ENCODE results near the gene RSF1.
"Not testable (repeated sequence)": the region's sequence is repeated elsewhere in the genome, so short reads cannot be mapped to it uniquely, and the experiment has no call there.

Gene RSF1

DNA sequence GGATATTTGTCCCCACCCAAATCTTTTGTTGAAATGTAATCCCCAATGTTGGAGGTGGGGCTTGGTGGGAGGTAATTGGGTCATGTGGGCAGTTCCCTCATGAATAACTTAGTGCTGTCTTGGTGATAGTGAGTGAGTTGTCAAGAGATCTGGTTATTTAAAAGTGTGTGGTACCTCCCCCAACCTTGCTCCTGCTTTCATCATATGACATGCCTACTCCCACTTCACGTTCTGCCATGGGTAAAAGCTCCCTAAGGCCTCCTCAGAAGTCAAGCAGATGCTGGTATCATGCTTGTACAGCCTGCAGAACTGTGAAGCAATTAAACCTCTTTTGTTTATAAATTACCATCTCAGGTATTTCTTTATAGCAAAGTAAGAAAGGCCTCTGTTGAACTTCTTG is 31.0 kb upstream of the RSF1 start:
- Histone ChIP-seq H3K23ac (ENCODE audit: low read length) (no peak overlapping the region), H2BK120ac (ENCODE audit: insufficient read depth, low read length, poor library complexity) (no peak overlapping the region), H2AK5ac (ENCODE audit: low read length) (no peak overlapping the region), H2BK5ac (ENCODE audit: low read depth, low read length, poor library complexity) (no peak overlapping the region), H3K27ac (ENCODE audit: low read depth, low read length) (no peak overlapping the region), H3K27me3 (ENCODE audit: insufficient read depth, low read length) (no peaks in the 10 kb centered on the region), H3K4ac (ENCODE audit: low read depth, low read length) (no peak overlapping the region), H3K9me3 (ENCODE audit: insufficient read depth, low read depth, low read length) (peaks cover 15% of the 10 kb centered on the region), H3K79me1 (ENCODE audit: low read length) (no peaks in the 10 kb centered on the region), H4K12ac (ENCODE audit: low read depth, low read length) (no peak overlapping the region), H2BK12ac (ENCODE audit: low read length) (no peak overlapping the region), H3K18ac (ENCODE audit: low read length) (no peak overlapping the region), H4K91ac (ENCODE audit: low read depth, low read length) (no peak overlapping the region), H4K8ac (ENCODE audit: low read depth, low read length) (no peak overlapping the region), H3K36me3 (ENCODE audit: control insufficient read depth in 1 of 2, insufficient read depth in 2 of 2, low read length in 2 of 2) (peaks cover 12 to 17% of the 10 kb centered on the region in 2 experiments), H3K4me1 (ENCODE audit: control insufficient read depth in 1 of 2, insufficient read depth in 2 of 2, low read length in 2 of 2) (no peaks in the 10 kb centered on the region), H3K79me2 (ENCODE audit: control insufficient read depth, insufficient read depth, low read length, poor library complexity) (no peaks in the 10 kb centered on the region), H3K14ac (ENCODE audit: low read length) (no peak overlapping the region), H3K9ac (ENCODE audit: low read length) (no peak overlapping the region), H2AFZ (ENCODE audit: insufficient read depth, low read length, poor library complexity) (no peak overlapping the region), H3K4me2 (ENCODE audit: low read length) (no peak overlapping the region), H3K4me3 (ENCODE audit: low read depth, low read length) (no peak overlapping the region)
- no CpG with 5 or more reads among the region's 1 CpG for WGBS (ENCODE audit: extremely low coverage, insufficient coverage, insufficient read length)
- peak; percentile 56 to 78 for DNase-seq

DNA sequence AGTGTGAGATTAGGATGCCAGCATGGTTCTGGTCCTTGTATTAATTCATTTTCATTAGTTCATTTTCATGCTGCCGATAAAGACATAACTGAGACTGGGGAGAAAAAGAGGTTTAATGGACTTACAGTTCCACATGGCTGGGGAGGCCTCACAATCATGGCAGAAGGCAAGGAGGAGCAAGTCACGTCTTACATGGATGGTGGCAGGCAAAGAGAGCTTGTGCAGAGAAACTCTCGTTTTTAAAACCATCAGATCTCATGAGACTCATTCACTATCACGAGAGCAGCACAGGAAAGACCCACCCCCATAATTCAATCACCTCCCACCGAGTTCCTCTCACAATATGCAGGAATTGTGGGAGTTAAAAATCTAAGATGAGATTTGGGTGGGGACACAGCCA is 23.2 kb upstream of the RSF1 start:
- not testable (repeated sequence) for H2BK120ac ChIP-seq (ENCODE audit: insufficient read depth, low read length, poor library complexity); H3K4me3 ChIP-seq (ENCODE audit: low read depth, low read length); H3K14ac ChIP-seq (ENCODE audit: low read length); H3K9ac ChIP-seq (ENCODE audit: low read length); H3K79me1 ChIP-seq (ENCODE audit: low read length); H2BK5ac ChIP-seq (ENCODE audit: low read depth, low read length, poor library complexity); H3K18ac ChIP-seq (ENCODE audit: low read length); H3K23ac ChIP-seq (ENCODE audit: low read length); H3K4me1 ChIP-seq (ENCODE audit: control insufficient read depth in 1 of 2, insufficient read depth in 2 of 2, low read length in 2 of 2); H2AFZ ChIP-seq (ENCODE audit: insufficient read depth, low read length, poor library complexity); H2AK5ac ChIP-seq (ENCODE audit: low read length); H3K79me2 ChIP-seq (ENCODE audit: control insufficient read depth, insufficient read depth, low read length, poor library complexity); H3K36me3 ChIP-seq (ENCODE audit: control insufficient read depth in 1 of 2, insufficient read depth in 2 of 2, low read length in 2 of 2); H3K27ac ChIP-seq (ENCODE audit: low read depth, low read length); H4K91ac ChIP-seq (ENCODE audit: low read depth, low read length); H3K4ac ChIP-seq (ENCODE audit: low read depth, low read length); H2BK12ac ChIP-seq (ENCODE audit: low read length); H3K27me3 ChIP-seq (ENCODE audit: insufficient read depth, low read length); DNase-seq; H3K4me2 ChIP-seq (ENCODE audit: low read length); H4K8ac ChIP-seq (ENCODE audit: low read depth, low read length); H4K12ac ChIP-seq (ENCODE audit: low read depth, low read length); H3K9me3 ChIP-seq (ENCODE audit: insufficient read depth, low read depth, low read length)
- WGBS (ENCODE audit: extremely low coverage, insufficient coverage, insufficient read length) = no CpG with 5 or more reads among the region's 5 CpGs

DNA sequence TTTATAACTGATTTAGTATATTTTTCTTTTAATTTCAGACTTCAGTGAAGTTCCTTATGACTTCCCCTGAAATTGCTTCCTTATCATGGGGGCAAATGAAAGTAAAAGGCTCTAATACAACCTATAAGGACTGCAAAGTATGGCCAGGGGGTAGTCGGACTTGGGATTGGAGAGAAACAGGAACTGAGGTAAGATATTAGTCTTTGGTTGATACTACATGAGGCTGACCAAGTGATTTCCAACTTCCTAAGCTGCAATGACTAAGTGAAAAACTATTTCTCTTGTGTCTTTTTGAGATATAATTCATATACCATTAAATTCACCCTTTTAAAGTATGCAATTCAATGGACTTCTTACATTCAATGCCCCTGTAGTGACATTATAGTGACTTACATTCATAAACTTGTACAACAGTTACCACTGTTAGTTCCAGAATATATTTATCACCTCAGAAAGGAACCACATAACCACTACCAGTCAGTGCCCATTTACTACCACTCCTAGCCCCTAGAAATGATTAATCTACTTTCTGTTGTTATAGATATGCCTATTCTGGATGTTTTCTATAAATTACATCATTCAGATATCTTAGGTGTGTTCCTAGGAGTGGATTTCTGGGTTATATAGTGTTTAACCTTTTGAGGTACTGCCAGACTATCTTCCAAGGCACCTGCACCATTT is 22.1 kb upstream of the RSF1 start:
- H3K9ac ChIP-seq (ENCODE audit: low read length) = no peak overlapping the region
- no peaks in the 10 kb centered on the region for H3K79me2 ChIP-seq (ENCODE audit: control insufficient read depth, insufficient read depth, low read length, poor library complexity)
- H3K4me1 ChIP-seq (ENCODE audit: control insufficient read depth in 1 of 2, insufficient read depth in 2 of 2, low read length in 2 of 2) = no peaks in the 10 kb centered on the region
- H3K4me3 ChIP-seq (ENCODE audit: low read depth, low read length) = no peak overlapping the region
- no peaks in the 10 kb centered on the region for H3K27me3 ChIP-seq (ENCODE audit: insufficient read depth, low read length)
- H2AFZ ChIP-seq (ENCODE audit: insufficient read depth, low read length, poor library complexity) = no peak overlapping the region
- no peak overlapping the region for H2BK12ac ChIP-seq (ENCODE audit: low read length)
- no peak overlapping the region for H3K23ac ChIP-seq (ENCODE audit: low read length)
- H4K8ac ChIP-seq (ENCODE audit: low read depth, low read length) = no peak overlapping the region
- no peak overlapping the region for H3K27ac ChIP-seq (ENCODE audit: low read depth, low read length)
- no peak overlapping the region for H3K18ac ChIP-seq (ENCODE audit: low read length)
- H3K4me2 ChIP-seq (ENCODE audit: low read length) = no peak overlapping the region
- DNase-seq = no peak
- WGBS (ENCODE audit: extremely low coverage, insufficient coverage, insufficient read length) = no CpG with 5 or more reads among the region's 1 CpG
- peaks cover 0 to 4% of the 10 kb centered on the region in 2 experiments for H3K36me3 ChIP-seq (ENCODE audit: control insufficient read depth in 1 of 2, insufficient read depth in 2 of 2, low read length in 2 of 2)
- H4K91ac ChIP-seq (ENCODE audit: low read depth, low read length) = no peak overlapping the region
- no peak overlapping the region for H4K12ac ChIP-seq (ENCODE audit: low read depth, low read length)
- no peak overlapping the region for H3K4ac ChIP-seq (ENCODE audit: low read depth, low read length)
- no peak overlapping the region for H2BK120ac ChIP-seq (ENCODE audit: insufficient read depth, low read length, poor library complexity)
- H2BK5ac ChIP-seq (ENCODE audit: low read depth, low read length, poor library complexity) = no peak overlapping the region
- H3K79me1 ChIP-seq (ENCODE audit: low read length) = no peaks in the 10 kb centered on the region
- no peak overlapping the region for H3K14ac ChIP-seq (ENCODE audit: low read length)
- no peak overlapping the region for H2AK5ac ChIP-seq (ENCODE audit: low read length)
- H3K9me3 ChIP-seq (ENCODE audit: insufficient read depth, low read depth, low read length) = no peaks in the 10 kb centered on the region

GRCh38 chr11:77833302-77833701 is 12.8 kb upstream of the RSF1 start:
- Histone ChIP-seq H2AFZ (ENCODE audit: insufficient read depth, low read length, poor library complexity) (no peak overlapping the region), H2BK5ac (ENCODE audit: low read depth, low read length, poor library complexity) (no peak overlapping the region), H3K4me1 (ENCODE audit: control insufficient read depth in 1 of 2, insufficient read depth in 2 of 2, low read length in 2 of 2) (no peaks in the 10 kb centered on the region), H3K14ac (ENCODE audit: low read length) (no peak overlapping the region), H3K79me1 (ENCODE audit: low read length) (no peaks in the 10 kb centered on the region), H4K8ac (ENCODE audit: low read depth, low read length) (no peak overlapping the region), H3K18ac (ENCODE audit: low read length) (no peak overlapping the region), H3K4me2 (ENCODE audit: low read length) (no peak overlapping the region), H2BK120ac (ENCODE audit: insufficient read depth, low read length, poor library complexity) (no peak overlapping the region), H3K79me2 (ENCODE audit: control insufficient read depth, insufficient read depth, low read length, poor library complexity) (no peaks in the 10 kb centered on the region), H2BK12ac (ENCODE audit: low read length) (no peak overlapping the region), H4K12ac (ENCODE audit: low read depth, low read length) (no peak overlapping the region), H3K23ac (ENCODE audit: low read length) (no peak overlapping the region), H3K4me3 (ENCODE audit: low read depth, low read length) (no peak overlapping the region), H3K27ac (ENCODE audit: low read depth, low read length) (no peak overlapping the region), H3K9ac (ENCODE audit: low read length) (no peak overlapping the region), H3K27me3 (ENCODE audit: insufficient read depth, low read length) (no peaks in the 10 kb centered on the region), H3K9me3 (ENCODE audit: insufficient read depth, low read depth, low read length) (peaks cover 3% of the 10 kb centered on the region), H3K36me3 (ENCODE audit: control insufficient read depth in 1 of 2, insufficient read depth in 2 of 2, low read length in 2 of 2) (no peaks in the 10 kb centered on the region), H4K91ac (ENCODE audit: low read depth, low read length) (no peak overlapping the region), H2AK5ac (ENCODE audit: low read length) (no peak overlapping the region), H3K4ac (ENCODE audit: low read depth, low read length) (no peak overlapping the region)
- WGBS (ENCODE audit: extremely low coverage, insufficient coverage, insufficient read length) = no CpG with 5 or more reads among the region's 4 CpGs
- no peak for DNase-seq
